ENCODE measurements around the gene GORAB. TPM values are rescaled to one million over a fixed set of nuclear protein-coding genes. Genes with fewer than 3 reads are reported as not detected.

GORAB gene
- total and polyA plus RNA-seq, 9 of the 15 experiments (the other 6 are each of a cell fraction or from before 2014, with no cell fraction given) = 4.4 to 12.9 (median 8.9) TPM

- no peaks in the 10 kb centered on the region for H3K79me2 ChIP-seq (ENCODE audit: control insufficient read depth, insufficient read depth, low read length)
- H3K9ac ChIP-seq (ENCODE audit: insufficient read depth in 1 of 2, low read depth in 2 of 2, low read length in 2 of 2) = no peak overlapping the region
- H3K9me3 ChIP-seq (replicated peaks; ENCODE audit: control insufficient read depth, insufficient read depth, low read depth, low read length) = no peaks in the 10 kb centered on the region
- no peaks in the 10 kb centered on the region for H3K4me1 ChIP-seq (replicated peaks in 1 of 2; ENCODE audit: control insufficient read depth in 2 of 2, insufficient read depth in 2 of 2, low read length in 2 of 2)
- H2AFZ ChIP-seq (ENCODE audit: low read depth, low read length) = no peak overlapping the region
- H3K4me3 ChIP-seq = no peak overlapping the region
- BruUV-seq (replicated peaks) = no TSS peak
- intact Hi-C loops (cut with micrococcal nuclease) (no loop called here), in situ Hi-C loops (cut with MboI) (no loop called here)
- TF ChIP-seq ZNF76 (CRISPR knock-in tag; IDR thresholded peaks at IDR 0.05; ENCODE audit: borderline replicate concordance) (no peak), SOX6 (IDR thresholded peaks at IDR 0.05) (no peak), POLR2H (tag; IDR thresholded peaks at IDR 0.05; ENCODE audit: low read depth) (no peak), ESRRA (IDR thresholded peaks at IDR 0.05; ENCODE audit: borderline replicate concordance, low read depth) (no peak), STAG1 (CRISPR knock-in tag; IDR thresholded peaks at IDR 0.05; ENCODE audit: borderline replicate concordance) (no peak), MTA2 (IDR thresholded peaks at IDR 0.05; ENCODE audit: low read depth) (no peak), HMBOX1 (IDR thresholded peaks at IDR 0.05) (no peak)
- no peak overlapping the region for H3K4me2 ChIP-seq (ENCODE audit: insufficient read depth, low read length)
- FAIRE-seq = no peak
- H3K27ac ChIP-seq (ENCODE audit: extremely low read depth, low read depth, low read length) = no peak overlapping the region
- WGBS (ENCODE audit: insufficient coverage, low coverage, missing lambda C conversion rate) = 4% methylated on average over 1 of the region's 1 CpG
- no peaks in the 10 kb centered on the region for H3K36me3 ChIP-seq (ENCODE audit: control insufficient read depth, insufficient read depth, low read length)
- no peaks in the 10 kb centered on the region for H4K20me1 ChIP-seq (replicated peaks; ENCODE audit: control insufficient read depth, insufficient read depth, low read length)
- no peak for ATAC-seq
- H3K9me1 ChIP-seq (ENCODE audit: control insufficient read depth, insufficient read depth, low read length) = no peaks in the 10 kb centered on the region
- CTCF ChIA-PET (ENCODE audit: low intra/inter-chr PET ratio) = no interaction called here
- no peak for DNase-seq (ENCODE audit: extremely low read depth in 1 of 4, low spot score in 3 of 4)
- no peaks in the 10 kb centered on the region for H3K27me3 ChIP-seq (ENCODE audit: control insufficient read depth in 2 of 2, insufficient read depth in 2 of 2, low read length in 2 of 2)
- POLR2A ChIA-PET = no interaction called here
Measured at GRCh38 chr1:170578359-170578758, 46.4 kb downstream of the GORAB start.

Data from K562 (cell line).